H1 (cell line): ENCODE results near the gene NAPA. TPM values are rescaled to one million over a fixed set of nuclear protein-coding genes. Genes with fewer than 3 reads are reported as not detected.

ENCODE experiments used
- CTCF ChIA-PET: fragments of 300-600 bp; sonication (Branson Sonifier 250); formaldehyde crosslinking; loops from one replicate; lab custom pipeline; 2021; ENCODE audit not compliant: partially characterized antibody; lab: Charles Lee
- POLR2A ChIA-PET: fragments of 300-600 bp; sonication (Branson Sonifier 250); formaldehyde crosslinking; loops from one replicate; lab custom pipeline; 2021; ENCODE audit warnings: inconsistent platforms; ENCODE audit not compliant: partially characterized antibody; lab: Charles Lee
- DNase-seq, 2 experiments: peaks; one replicate each; pipeline versions ENCODE4 v3.0.0 to v3.0.0-alpha.2; 2010 to 2022; ENCODE audit warnings: low spot score in 2 of 2, low read depth in 1 of 2, mixed read lengths in 1 of 2
- FAIRE-seq: peaks from 2 replicates; lab custom pipeline; 2011; peaks lifted over from hg19 to GRCh38; lab: Jason Lieb, UNC
- H2AFZ ChIP-seq: 2 replicates; pipeline ENCODE4 v1.8.1; 2012; ENCODE audit warnings: low read length, inconsistent platforms
- H2AK5ac ChIP-seq: 2 replicates; pipeline ENCODE4 v1.6.1; 2013; ENCODE audit warnings: low read depth, low read length
- H2BK120ac ChIP-seq: replicated peaks from 2 replicates; pipeline ENCODE3; 2013; ENCODE audit warnings: low read depth, low read length, inconsistent platforms
- H2BK12ac ChIP-seq: 2 replicates; pipeline ENCODE4 v1.6.1; 2013; ENCODE audit warnings: low read depth, low read length
- H2BK15ac ChIP-seq: 2 replicates; pipeline ENCODE4 v1.6.1; 2013; ENCODE audit warnings: low read length
- H2BK20ac ChIP-seq: 2 replicates; pipeline ENCODE4 v1.6.1; 2013; ENCODE audit warnings: low read length
- H2BK5ac ChIP-seq: 2 replicates; pipeline ENCODE4 v1.6.1; 2013; ENCODE audit warnings: low read depth, low read length
- H3K14ac ChIP-seq: 2 replicates; pipeline ENCODE4 v1.6.1; 2013; ENCODE audit warnings: inconsistent platforms; ENCODE audit not compliant: insufficient read length
- H3K18ac ChIP-seq: 2 replicates; pipeline ENCODE4 v1.6.1; 2013; ENCODE audit warnings: low read length; ENCODE audit errors: extremely low read depth
- H3K23ac ChIP-seq: 2 replicates; pipeline ENCODE4 v1.6.1; 2013; ENCODE audit warnings: inconsistent platforms; ENCODE audit not compliant: insufficient read length
- H3K23me2 ChIP-seq: 2 replicates; pipeline ENCODE4 v1.6.1; 2013; ENCODE audit warnings: low read depth, low read length
- H3K27ac ChIP-seq: 2 replicates; pipeline ENCODE4 v1.6.1; 2011; ENCODE audit warnings: low read depth, low read length, inconsistent platforms
- H3K27me3 ChIP-seq, 4 experiments: replicated peaks in 1 of 4; 1 replicate in 1 of 4; 2 replicates in 3 of 4; pipeline versions ENCODE4 v1.6.1 to v1.8.1; 2011 to 2013; ENCODE audit warnings: low read length in 3 of 4, mild to moderate bottlenecking in 3 of 4, inconsistent platforms in 2 of 4, mixed read lengths in 2 of 4, moderate library complexity in 1 of 4; ENCODE audit not compliant: control insufficient read depth in 3 of 4, insufficient read depth in 3 of 4; ENCODE audit errors: extremely low read depth in 1 of 4
- H3K36me3 ChIP-seq, 4 experiments: 2 replicates each; pipeline versions ENCODE4 v1.6.1 to v1.8.1; 2011 to 2013; ENCODE audit warnings: mild to moderate bottlenecking in 4 of 4, low read length in 3 of 4, moderate library complexity in 2 of 4, control low read depth in 1 of 4, inconsistent platforms in 1 of 4; ENCODE audit not compliant: insufficient read depth in 4 of 4, control insufficient read depth in 2 of 4
- H3K4ac ChIP-seq: replicated peaks from 2 replicates; pipeline ENCODE3; 2013; ENCODE audit warnings: low read length, low read depth, mixed read lengths, inconsistent platforms; ENCODE audit not compliant: insufficient read length
- H3K4me1 ChIP-seq, 4 experiments: replicated peaks in 1 of 4; 1 replicate in 1 of 4; 2 replicates in 3 of 4; pipeline versions ENCODE4 v1.6.1 to v1.8.1; 2011 to 2013; ENCODE audit warnings: low read length in 3 of 4, inconsistent platforms in 2 of 4, mixed read lengths in 1 of 4; ENCODE audit not compliant: insufficient read depth in 4 of 4, control insufficient read depth in 3 of 4
- H3K4me2 ChIP-seq, 2 experiments: 2 replicates each; pipeline versions ENCODE4 v1.6.1 to v1.8.1; 2011 to 2013; ENCODE audit warnings: low read depth in 2 of 2, low read length in 2 of 2, control low read depth in 1 of 2, inconsistent platforms in 1 of 2, mild to moderate bottlenecking in 1 of 2; ENCODE audit not compliant: insufficient read depth in 1 of 2
- H3K4me3 ChIP-seq, 4 experiments: fragments of 200-600, 300-600 bp in 1 of 4; sonication (generic), shearing (Covaris generic), sonication (Bioruptor Twin) in 1 of 4; 2 replicates each; pipeline versions ENCODE4 v1.5.1 to v1.8.1; 2011 to 2016; ENCODE audit warnings: low read length in 4 of 4, low read depth in 3 of 4, control low read depth in 2 of 4, inconsistent platforms in 2 of 4, mild to moderate bottlenecking in 2 of 4, mixed read lengths in 1 of 4, moderate library complexity in 1 of 4; ENCODE audit not compliant: insufficient read depth in 2 of 4; ENCODE audit errors: extremely low read depth in 1 of 4
- H3K56ac ChIP-seq: replicated peaks from 2 replicates; pipeline ENCODE3; 2013; ENCODE audit warnings: low read depth, mild to moderate bottlenecking, mixed read lengths, low read length, inconsistent platforms; ENCODE audit not compliant: insufficient read length
- H3K79me1 ChIP-seq: 2 replicates; pipeline ENCODE4 v1.6.1; 2013; ENCODE audit warnings: low read depth, low read length, control low read depth
- H3K79me2 ChIP-seq, 2 experiments: 2 replicates each; pipeline versions ENCODE4 v1.6.1 to v1.8.1; 2012 to 2013; ENCODE audit warnings: low read length in 2 of 2, mild to moderate bottlenecking in 2 of 2, inconsistent platforms in 1 of 2; ENCODE audit not compliant: insufficient read depth in 2 of 2, control insufficient read depth in 1 of 2
- H3K9ac ChIP-seq, 4 experiments: replicated peaks in 1 of 4; 1 replicate in 1 of 4; 2 replicates in 3 of 4; pipeline versions ENCODE4 v1.6.1 to v1.8.1; 2011 to 2013; ENCODE audit warnings: low read depth in 3 of 4, low read length in 3 of 4, control low read depth in 2 of 4, mild to moderate bottlenecking in 2 of 4, moderate library complexity in 2 of 4, inconsistent platforms in 1 of 4; ENCODE audit errors: extremely low read depth in 1 of 4
- H3K9me3 ChIP-seq, 2 experiments: 2 replicates each; pipeline versions ENCODE4 v1.6.1 to v1.8.1; 2012 to 2013; ENCODE audit warnings: mild to moderate bottlenecking in 2 of 2, moderate library complexity in 2 of 2, control low read depth in 1 of 2, inconsistent platforms in 1 of 2, low read depth in 1 of 2, low read length in 1 of 2, mixed read lengths in 1 of 2; ENCODE audit not compliant: insufficient read depth in 2 of 2
- H4K20me1 ChIP-seq, 2 experiments: replicated peaks in 1 of 2; 2 replicates each; pipeline versions ENCODE3 to v1.8.1; 2011 to 2013; ENCODE audit warnings: inconsistent platforms in 2 of 2, low read length in 2 of 2, mild to moderate bottlenecking in 1 of 2; ENCODE audit not compliant: insufficient read depth in 2 of 2, control insufficient read depth in 1 of 2
- H4K5ac ChIP-seq: 2 replicates; pipeline ENCODE4 v1.6.1; 2013; ENCODE audit warnings: low read length, low read depth, mixed read lengths, inconsistent platforms; ENCODE audit not compliant: insufficient read length
- H4K8ac ChIP-seq: 2 replicates; pipeline ENCODE4 v1.8.0; 2013; ENCODE audit warnings: mild to moderate bottlenecking, moderate library complexity, low read length, inconsistent platforms; ENCODE audit not compliant: insufficient read depth; ENCODE audit errors: extremely low read depth
- H4K91ac ChIP-seq: replicated peaks from 2 replicates; pipeline ENCODE3; 2013; ENCODE audit warnings: low read length, mixed read lengths, inconsistent platforms; ENCODE audit not compliant: insufficient read length
- CBX5 ChIP-seq: fragments of 300-800, 300-1000 bp; sonication (generic); IDR thresholded peaks from 2 replicates; pipeline ENCODE4 v1.7.1; 2016; ENCODE audit warnings: antibody characterized with exemption, low read length, low read depth
- CHD1 ChIP-seq: IDR thresholded peaks from 2 replicates; pipeline ENCODE4 v1.6.1; 2012; ENCODE audit warnings: low read depth, low read length, improper control_type of control experiment
- CREB1 ChIP-seq: IDR thresholded peaks from 2 replicates; pipeline ENCODE4 v1.6.1; 2012; ENCODE audit warnings: inconsistent platforms
- CTBP2 ChIP-seq: IDR thresholded peaks from 2 replicates; pipeline ENCODE4 v1.7.0; 2011; ENCODE audit warnings: borderline replicate concordance, mild to moderate bottlenecking, moderate library complexity, mixed read lengths, low read length; ENCODE audit not compliant: insufficient read depth, insufficient read length
- EGR1 ChIP-seq: IDR thresholded peaks from 2 replicates; pipeline ENCODE4 v1.6.1; 2011; ENCODE audit warnings: low read depth, low read length, borderline replicate concordance
- POLR2A ChIP-seq, 2 experiments: IDR thresholded peaks; 1 replicate in 1 of 2; 2 replicates in 1 of 2; pipeline ENCODE4 v1.6.1; 2011; ENCODE audit warnings: low read depth in 2 of 2, low read length in 2 of 2, mild to moderate bottlenecking in 2 of 2; ENCODE audit errors: control extremely low read depth in 1 of 2
- TAF1 ChIP-seq: IDR thresholded peaks from 2 replicates; pipeline ENCODE4 v1.6.1; 2011; ENCODE audit warnings: mild to moderate bottlenecking, low read depth, low read length
- TAF7 ChIP-seq: optimal IDR thresholded peaks from 2 replicates; pipeline ENCODE3; 2011; ENCODE audit warnings: low read depth, mild to moderate bottlenecking, inconsistent platforms, low read length, moderate library complexity, borderline replicate concordance
- TEAD4 ChIP-seq: IDR thresholded peaks from 2 replicates; pipeline ENCODE4 v1.6.1; 2012; ENCODE audit warnings: low read depth, low read length, inconsistent platforms, mixed read lengths
- WGBS, 2 experiments: shearing (Covaris generic) in 1 of 2; methylation state at CpG; one replicate each; pipeline versions ENCODE4 v1.1.6 to v1.1.7; 2013 to 2015; ENCODE audit warnings: low lambda C conversion rate in 2 of 2, mixed read lengths in 2 of 2, inconsistent platforms in 1 of 2, low coverage in 1 of 2, missing lambda C conversion rate in 1 of 2; ENCODE audit not compliant: insufficient replicate concordance in 2 of 2, insufficient coverage in 1 of 2, insufficient read length in 1 of 2; ENCODE audit errors: extremely low coverage in 1 of 2, missing lambda C conversion rate in 1 of 2; 5-methylcytosine and 5-hydroxymethylcytosine counted together
- polyA plus RNA-seq, 7 experiments: library from polyadenylated mRNA; depleted of rRNA in 3 of 7; stranded (reverse) in 5 of 7; unstranded in 2 of 7; fragments of >200 nt in 5 of 7; fragments of 200-250 nt in 2 of 7; gene quantifications; 1 replicate in 5 of 7; 2 replicates in 1 of 7; 4 replicates in 1 of 7; pipeline versions ENCODE4 v1.2.1 to v1.2.3, GENCODE V29; 2011 to 2013; ENCODE audit warnings: missing spikeins in 2 of 7, mixed read lengths in 2 of 7
- total RNA-seq: library from RNA; stranded (reverse); fragmentation: NEBNext Ultra II Directional; extraction: Animal tissue kit (Norgen Biotek cat#: 25700); gene quantifications from 2 replicates; pipeline ENCODE4 v1.2.1, GENCODE V29; 2021
- TF ChIP-seq, protein P1 (sequence below), 3 experiments: IDR thresholded peaks; 1 replicate in 2 of 3; 2 replicates in 1 of 3; pipeline versions ENCODE4 v1.5.1 to v1.6.1; 2011; ENCODE audit warnings: low read length in 3 of 3, mild to moderate bottlenecking in 3 of 3, inconsistent platforms in 2 of 3, low read depth in 1 of 3, moderate library complexity in 1 of 3; ENCODE audit not compliant: insufficient read depth in 1 of 3; ENCODE audit errors: control extremely low read depth in 1 of 3
- TF ChIP-seq, protein P2 (sequence below): IDR thresholded peaks from 2 replicates; pipeline ENCODE4 v1.6.1; 2012; ENCODE audit warnings: low read length, inconsistent platforms

Gene NAPA
- total and polyA plus RNA-seq, 2 of the 8 experiments (the other 6 are each of a cell fraction or from before 2014, with no cell fraction given), result 58.5 to 78.2 TPM

DNA sequence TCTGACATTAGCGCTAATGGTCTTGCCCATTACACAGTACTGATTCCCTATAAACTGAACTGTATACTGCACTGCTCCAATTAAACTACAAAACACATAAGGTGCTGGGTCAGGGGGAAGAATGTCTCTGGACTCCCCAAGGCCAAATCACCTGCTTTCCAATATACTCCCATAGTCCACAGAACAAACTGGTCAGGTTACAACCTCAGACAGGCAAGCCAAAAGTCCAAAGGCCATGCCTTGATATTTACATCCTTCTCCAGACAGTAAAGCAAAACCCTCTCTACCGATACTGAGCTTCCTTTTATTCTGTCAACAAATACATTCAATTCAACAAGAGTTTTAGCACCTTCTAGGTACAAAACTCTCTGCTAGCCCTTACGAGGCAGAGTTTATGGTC lies 49.2 kb upstream of the NAPA start:
- no peak overlapping the region for H4K91ac ChIP-seq
- no peak overlapping the region for H2BK12ac ChIP-seq
- no peaks in the 10 kb centered on the region for H3K9me3 ChIP-seq
- H3K23ac ChIP-seq, result no peak overlapping the region
- H3K23me2 ChIP-seq, result no peaks in the 10 kb centered on the region; the same call in 1 of the 2 replicates
- ChIA-PET POLR2A (no interaction called here), CTCF (no interaction called here)
- no peaks in the 10 kb centered on the region for H3K79me2 ChIP-seq
- no peak overlapping the region for H3K4me2 ChIP-seq
- DNase-seq (no peak), FAIRE-seq (no peak)
- H3K9ac ChIP-seq, result no peak overlapping the region
- H4K20me1 ChIP-seq, result no peaks in the 10 kb centered on the region
- no peak overlapping the region for H2BK5ac ChIP-seq
- no peak overlapping the region for H2BK120ac ChIP-seq
- no peak overlapping the region for H2AK5ac ChIP-seq
- no peak overlapping the region for H4K8ac ChIP-seq
- H3K79me1 ChIP-seq, result no peaks in the 10 kb centered on the region
- H3K56ac ChIP-seq, result no peak overlapping the region
- no peaks in the 10 kb centered on the region for H3K36me3 ChIP-seq
- no peak overlapping the region for H2BK20ac ChIP-seq
- 95% methylated on average over 3 of the region's 3 CpGs; no CpG with 5 or more reads in 1 of the 2 experiments for WGBS, 2 experiments
- no peak overlapping the region for H2AFZ ChIP-seq
- H3K27me3 ChIP-seq, result no peaks in the 10 kb centered on the region
- H3K4ac ChIP-seq, result no peak overlapping the region
- no peak overlapping the region for H2BK15ac ChIP-seq
- no peak overlapping the region for H3K18ac ChIP-seq
- H3K4me1 ChIP-seq, result peaks cover 0 to 5% (median 0%) of the 10 kb centered on the region in 4 experiments; a peak in 2 of 7 replicates
- H3K14ac ChIP-seq, result no peak overlapping the region
- no peak overlapping the region for H4K5ac ChIP-seq
- H3K4me3 ChIP-seq, result no peak overlapping the region
- no peak overlapping the region for H3K27ac ChIP-seq
- TF ChIP-seq TEAD4 (no peak), TAF7 (no peak), TAF1 (no peak), POLR2A (IDR thresholded peaks at IDR 0.05; ENCODE audit: control extremely low read depth in 1 of 2, low read depth in 2 of 2, low read length in 2 of 2) (no peak), EGR1 (no peak), CTBP2 (no peak), CHD1 (no peak), CBX5 (no peak), CREB1 (no peak)
- TF ChIP-seq, protein P1, sequence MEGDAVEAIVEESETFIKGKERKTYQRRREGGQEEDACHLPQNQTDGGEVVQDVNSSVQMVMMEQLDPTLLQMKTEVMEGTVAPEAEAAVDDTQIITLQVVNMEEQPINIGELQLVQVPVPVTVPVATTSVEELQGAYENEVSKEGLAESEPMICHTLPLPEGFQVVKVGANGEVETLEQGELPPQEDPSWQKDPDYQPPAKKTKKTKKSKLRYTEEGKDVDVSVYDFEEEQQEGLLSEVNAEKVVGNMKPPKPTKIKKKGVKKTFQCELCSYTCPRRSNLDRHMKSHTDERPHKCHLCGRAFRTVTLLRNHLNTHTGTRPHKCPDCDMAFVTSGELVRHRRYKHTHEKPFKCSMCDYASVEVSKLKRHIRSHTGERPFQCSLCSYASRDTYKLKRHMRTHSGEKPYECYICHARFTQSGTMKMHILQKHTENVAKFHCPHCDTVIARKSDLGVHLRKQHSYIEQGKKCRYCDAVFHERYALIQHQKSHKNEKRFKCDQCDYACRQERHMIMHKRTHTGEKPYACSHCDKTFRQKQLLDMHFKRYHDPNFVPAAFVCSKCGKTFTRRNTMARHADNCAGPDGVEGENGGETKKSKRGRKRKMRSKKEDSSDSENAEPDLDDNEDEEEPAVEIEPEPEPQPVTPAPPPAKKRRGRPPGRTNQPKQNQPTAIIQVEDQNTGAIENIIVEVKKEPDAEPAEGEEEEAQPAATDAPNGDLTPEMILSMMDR (IDR thresholded peaks at IDR 0.05; ENCODE audit: control extremely low read depth in 1 of 3, insufficient read depth in 1 of 3, low read depth in 1 of 3, low read length in 3 of 3), result no peak
- TF ChIP-seq, protein P2, sequence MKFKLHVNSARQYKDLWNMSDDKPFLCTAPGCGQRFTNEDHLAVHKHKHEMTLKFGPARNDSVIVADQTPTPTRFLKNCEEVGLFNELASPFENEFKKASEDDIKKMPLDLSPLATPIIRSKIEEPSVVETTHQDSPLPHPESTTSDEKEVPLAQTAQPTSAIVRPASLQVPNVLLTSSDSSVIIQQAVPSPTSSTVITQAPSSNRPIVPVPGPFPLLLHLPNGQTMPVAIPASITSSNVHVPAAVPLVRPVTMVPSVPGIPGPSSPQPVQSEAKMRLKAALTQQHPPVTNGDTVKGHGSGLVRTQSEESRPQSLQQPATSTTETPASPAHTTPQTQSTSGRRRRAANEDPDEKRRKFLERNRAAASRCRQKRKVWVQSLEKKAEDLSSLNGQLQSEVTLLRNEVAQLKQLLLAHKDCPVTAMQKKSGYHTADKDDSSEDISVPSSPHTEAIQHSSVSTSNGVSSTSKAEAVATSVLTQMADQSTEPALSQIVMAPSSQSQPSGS, result no peak
